ENCODE measurements around the gene ACOXL.

GRCh38 chr2:110852541-110853263 is 120.3 kb downstream of the ACOXL start:
- no peak for TF ChIP-seq EZH2 (IDR thresholded peaks at IDR 0.05; ENCODE audit: borderline replicate concordance, low read length)
- TF ChIP-seq CTCF (IDR thresholded peaks at IDR 0.05; ENCODE audit: low read length), result no peak
